ENCODE results near the gene HNRNPUL1.
"Not testable (repeated sequence)": the region's sequence is repeated elsewhere in the genome, so short reads cannot be mapped to it uniquely, and the experiment has no call there.

HNRNPUL1 gene

DNA sequence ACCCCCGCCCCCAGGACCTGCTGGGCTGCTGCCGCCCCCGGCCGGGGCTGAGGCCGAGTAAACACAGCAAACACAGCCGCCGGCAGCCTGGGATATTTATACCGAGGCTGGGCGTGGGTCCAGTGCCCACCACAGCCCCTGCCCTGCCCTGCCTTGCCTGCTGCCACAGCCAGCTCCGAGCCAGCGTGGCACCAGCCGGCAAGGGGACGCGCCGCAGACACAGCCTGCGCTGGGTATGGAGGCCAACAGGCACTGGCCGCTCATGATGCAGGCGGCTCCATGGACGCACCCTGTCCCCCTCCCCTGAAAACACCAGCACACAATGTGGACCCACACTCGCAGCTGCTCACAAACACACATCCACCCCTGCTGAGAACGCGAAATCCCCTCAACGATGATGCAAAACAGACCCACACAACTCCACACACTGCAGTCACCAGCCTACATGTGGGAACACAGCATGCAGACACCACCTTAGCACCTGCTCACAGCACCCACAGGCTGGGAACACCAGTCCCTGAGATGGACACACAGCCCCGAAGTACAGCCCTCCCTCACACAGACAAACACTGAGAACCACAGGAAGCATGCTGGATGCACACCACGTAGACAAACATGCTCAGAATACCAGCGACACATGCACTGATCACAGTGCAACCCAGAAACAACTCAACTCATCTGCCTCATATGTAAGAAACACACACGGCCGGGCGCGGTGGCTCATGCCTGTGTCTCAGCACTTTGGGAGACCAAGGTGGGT, 62.0 kb downstream of the HNRNPUL1 start:
- no peak for DNase-seq (ENCODE audit: low read depth in 2 of 2)

DNA sequence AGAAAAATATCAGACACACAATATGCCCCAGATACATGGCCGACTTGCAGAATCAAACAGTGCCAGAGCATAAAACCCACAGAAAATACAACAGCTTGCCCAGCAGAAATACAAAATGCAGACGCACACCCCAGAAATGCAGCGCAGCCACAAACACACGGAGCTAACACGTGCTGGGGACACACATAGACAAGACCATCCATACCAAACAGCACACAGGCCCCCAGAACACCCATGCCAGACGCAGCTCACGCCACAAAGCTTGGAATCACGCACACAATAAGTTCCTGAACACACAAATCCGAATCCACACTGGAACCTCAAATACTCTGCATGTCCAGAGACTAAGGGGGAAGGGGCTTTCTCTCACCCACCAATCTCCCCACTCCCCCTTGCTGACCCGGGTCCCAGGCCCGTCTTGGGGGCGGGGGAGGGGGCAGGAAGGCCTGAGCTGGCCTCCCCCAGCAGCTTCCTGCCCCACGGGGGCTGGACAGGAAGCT, 63.0 kb downstream of the HNRNPUL1 start:
- no peak for DNase-seq (ENCODE audit: low read depth in 2 of 2)

DNA sequence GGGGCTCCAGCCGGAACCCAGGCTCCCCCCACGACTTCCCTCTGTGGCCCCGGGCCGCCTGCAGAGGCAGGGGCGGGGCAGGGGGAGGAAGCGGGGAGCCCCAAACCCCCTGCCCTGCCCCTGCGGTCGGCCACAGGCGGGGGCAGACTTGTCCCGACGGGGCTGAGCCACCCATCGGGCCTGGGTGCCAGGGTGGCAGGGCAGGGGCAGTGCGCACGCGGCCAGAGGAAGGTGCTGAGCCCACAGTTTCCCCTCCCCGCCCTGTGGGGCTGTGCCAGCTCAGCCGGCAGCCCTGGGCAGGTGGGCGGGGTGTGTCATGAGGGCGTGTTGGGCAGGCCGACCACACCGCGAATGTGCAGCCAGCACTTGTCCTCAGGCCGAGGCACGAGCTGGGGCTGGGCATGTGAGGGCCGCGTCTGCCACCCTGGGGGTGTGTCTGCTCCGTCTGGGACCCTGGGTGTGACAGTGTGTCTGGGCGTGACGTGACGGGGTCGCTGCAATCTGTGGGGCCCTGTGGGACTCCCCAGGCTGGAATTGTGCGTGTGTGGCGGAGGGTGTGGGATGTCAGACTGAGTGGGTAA, 63.5 kb downstream of the HNRNPUL1 start:
- peak; percentile 71 to 81 for DNase-seq (ENCODE audit: low read depth in 2 of 2)

DNA sequence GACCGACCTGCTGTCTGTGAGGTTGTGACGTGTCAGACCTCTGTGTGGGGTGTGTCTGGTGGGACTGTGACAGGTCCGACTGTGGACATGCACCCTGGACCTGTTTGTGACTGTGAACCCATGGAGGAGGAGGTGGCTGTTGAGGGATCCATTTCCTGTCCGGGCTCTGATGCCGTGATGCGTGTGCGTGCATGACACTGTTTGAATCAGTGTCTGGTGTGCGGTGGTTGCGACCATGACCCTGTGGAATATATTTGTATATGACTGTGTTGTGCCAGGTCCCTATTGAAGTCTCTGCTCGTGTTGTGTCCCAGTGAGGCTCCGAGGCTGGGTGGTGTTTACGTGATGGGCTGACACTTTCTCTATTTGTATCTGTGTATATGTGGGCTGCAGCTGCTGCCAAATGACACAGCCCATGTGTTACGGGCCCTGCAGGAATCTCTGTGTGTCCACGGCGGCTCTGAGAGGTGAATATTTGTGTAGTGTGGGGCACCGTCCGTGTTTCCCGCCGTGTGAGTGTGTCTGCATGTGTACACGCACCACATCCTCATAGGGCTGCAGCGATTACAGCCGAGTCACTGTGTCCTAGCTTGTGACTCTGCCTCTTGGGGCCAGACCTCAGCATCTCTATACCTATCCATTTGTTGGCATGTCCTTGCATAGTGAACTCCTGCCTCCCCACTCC, 64.1 kb downstream of the HNRNPUL1 start:
- DNase-seq (ENCODE audit: low read depth in 2 of 2): no peak

DNA sequence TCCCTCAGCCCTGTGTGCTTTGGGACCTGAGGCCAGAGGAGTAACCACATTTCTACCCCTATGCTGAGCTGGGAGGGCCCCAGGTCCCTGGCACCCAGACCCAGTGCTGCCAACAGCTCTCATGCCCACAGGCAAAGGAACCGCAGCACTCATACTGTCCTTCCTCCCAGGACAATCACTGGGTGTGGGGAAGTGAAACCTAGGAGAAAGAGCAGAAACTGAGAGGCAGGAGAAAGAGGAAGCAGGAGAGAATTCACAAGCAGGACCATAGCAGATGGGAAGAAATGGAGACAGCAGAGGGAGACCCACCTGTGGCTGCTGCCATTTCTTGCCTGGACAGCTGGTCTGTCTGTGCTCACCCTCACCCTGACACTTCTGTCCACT, 64.7 kb downstream of the HNRNPUL1 start:
- no peak for DNase-seq (ENCODE audit: low read depth in 2 of 2)

DNA sequence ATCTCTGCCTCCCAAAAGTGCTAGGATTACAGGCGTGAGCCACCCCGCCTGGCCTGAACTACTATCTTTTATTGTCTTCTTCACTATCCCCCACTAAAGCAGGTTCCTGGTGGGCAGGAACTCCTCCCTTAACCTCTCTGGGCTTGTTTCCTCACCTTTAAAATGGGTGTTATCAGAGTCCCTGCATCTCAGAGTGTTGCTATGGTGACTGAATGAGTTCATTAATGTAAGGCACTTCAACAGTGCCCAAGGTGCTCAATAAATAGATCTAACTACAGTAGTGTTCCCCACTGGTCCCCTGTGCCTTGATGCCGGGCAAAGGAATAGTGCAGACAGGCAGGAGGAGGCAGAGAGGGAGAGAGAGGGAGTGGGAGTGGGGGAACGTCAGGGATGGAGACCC, 66.3 kb downstream of the HNRNPUL1 start:
- DNase-seq (ENCODE audit: low read depth in 2 of 2): no peak

DNA sequence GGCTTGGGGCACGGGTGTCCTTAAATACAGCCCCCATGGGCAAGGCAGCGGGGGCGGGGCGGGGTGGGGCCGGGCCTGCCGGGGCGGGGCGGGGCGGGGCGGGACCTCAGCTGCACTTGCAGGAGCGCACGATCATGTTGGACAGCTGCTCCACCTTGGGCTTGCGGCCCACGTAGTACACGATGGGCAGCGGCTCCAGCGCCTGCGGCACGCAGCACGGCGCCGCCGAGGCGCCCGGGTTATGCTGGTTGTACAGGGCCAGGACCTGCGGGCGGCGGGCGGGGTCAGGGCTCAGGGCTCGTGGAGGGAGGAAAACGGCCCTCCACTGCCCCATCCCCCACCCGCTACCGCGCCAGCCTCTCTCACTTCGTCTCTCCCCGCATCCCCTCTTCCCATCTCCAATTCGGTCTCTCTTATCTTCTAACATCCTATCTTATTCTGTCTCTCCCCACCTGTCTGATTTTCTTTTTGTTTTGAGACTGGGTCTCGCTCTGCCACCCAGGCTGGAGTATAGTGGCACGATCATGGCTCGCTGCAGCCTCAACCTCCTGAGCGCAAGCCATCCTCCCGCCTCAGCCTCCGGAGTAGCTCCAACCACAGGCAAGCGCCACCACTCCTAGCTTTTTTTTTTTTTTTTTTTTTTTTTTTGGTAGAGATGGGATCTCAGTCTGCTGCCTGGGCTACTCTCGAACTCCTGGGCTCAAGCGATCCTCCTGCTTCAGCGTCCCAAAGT, 66.9 kb downstream of the HNRNPUL1 start:
- no peak for DNase-seq (ENCODE audit: low read depth in 2 of 2)

DNA sequence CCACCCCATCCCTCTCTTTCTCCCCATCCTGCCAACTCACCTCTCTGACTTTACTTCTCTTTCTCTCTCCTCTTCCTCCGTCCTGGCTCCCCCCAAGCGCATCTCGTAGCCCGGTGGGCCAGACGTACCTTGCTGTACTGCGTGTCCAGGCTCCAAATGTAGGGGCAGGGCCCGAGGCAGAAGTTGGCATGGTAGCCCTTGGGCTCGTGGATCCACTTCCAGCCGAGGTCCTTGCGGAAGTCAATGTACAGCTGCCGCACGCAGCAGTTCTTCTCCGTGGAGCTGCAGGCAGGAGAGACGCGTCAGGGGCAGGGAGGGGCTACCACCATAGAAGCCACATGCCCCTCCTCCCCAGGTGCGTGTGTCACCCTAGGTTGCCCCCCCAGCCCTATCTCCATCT, 67.8 kb downstream of the HNRNPUL1 start:
- DNase-seq (ENCODE audit: low read depth in 2 of 2): no peak

DNA sequence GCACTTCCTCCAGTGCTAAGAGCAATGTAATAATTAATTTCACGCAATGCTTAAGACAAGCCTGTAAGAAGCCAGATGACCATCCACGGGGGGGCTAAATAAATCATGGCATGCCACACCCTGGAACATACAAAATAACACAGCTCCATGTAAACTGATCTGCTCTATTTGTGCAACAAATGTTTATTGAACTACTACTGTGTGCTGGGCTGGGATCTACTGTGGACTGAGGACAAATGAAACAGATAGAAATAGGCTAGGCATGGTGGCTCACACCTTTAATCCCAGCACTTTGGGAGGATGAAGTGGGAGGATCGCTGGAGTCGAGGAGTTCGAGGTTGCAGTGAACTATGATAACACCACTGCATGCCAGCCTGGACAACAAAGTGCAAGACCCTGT, 68.3 kb downstream of the HNRNPUL1 start:
- no peak for DNase-seq (ENCODE audit: low read depth in 2 of 2)

DNA sequence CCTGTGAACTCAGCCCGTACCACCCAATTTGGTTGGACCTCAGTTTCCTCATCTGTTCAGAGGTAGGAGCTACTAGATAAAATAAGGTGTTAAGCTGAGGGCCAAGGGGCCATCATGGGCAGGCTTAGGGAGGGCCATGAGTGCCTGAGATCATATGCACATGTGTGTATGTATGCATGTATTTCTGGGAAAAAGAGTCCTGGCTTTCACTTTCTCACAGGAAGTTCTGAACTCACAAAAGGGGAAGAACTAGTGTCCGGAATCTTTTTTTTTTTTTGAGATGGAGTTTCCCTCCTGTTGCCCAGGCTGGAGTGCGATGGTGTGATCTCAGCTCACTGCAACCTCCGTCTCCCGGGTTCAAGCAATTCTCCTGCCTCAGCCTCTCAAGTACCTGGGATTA, 70.6 kb downstream of the HNRNPUL1 start:
- no peak for DNase-seq (ENCODE audit: low read depth in 2 of 2)

DNA sequence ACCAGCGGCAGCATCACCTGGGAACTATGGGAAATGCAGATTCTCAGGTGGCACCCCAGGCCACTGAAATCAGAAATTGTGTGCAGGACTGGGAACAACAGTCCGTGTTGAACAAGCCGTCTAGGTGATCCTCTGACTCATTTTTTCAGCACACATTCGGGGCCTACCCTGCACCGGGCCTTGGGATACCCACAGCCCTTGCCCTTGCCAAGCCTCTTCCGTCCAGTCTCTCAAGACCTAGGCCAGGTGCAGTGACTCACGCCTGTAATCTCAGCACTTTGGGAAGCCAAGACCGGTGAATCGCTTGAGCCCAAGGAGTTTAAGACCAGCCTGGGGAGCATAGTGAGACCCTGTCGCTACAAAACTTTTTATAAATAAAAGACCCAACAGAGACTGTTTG, 71.3 kb downstream of the HNRNPUL1 start:
- DNase-seq (ENCODE audit: low read depth in 2 of 2): no peak

DNA sequence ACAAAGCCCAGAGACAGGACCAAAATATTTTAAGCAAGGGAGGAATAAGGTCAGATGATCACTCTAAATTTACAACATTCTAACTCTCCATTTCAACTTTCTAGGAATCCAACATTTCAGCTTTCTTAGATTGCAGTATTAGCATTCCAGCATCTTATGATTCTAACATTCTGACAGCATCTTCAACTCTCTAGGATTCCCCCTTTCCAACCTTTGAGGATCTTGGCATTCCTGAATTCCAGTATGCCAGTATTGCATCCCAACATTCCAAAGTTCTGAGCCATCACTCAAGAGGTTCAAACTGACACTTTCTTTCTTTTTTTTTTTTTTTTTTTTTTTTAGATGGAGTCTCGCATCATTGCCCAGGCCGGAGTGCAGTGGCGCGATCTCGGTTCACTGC, 75.8 kb downstream of the HNRNPUL1 start:
- DNase-seq (ENCODE audit: low read depth in 2 of 2): no peak

DNA sequence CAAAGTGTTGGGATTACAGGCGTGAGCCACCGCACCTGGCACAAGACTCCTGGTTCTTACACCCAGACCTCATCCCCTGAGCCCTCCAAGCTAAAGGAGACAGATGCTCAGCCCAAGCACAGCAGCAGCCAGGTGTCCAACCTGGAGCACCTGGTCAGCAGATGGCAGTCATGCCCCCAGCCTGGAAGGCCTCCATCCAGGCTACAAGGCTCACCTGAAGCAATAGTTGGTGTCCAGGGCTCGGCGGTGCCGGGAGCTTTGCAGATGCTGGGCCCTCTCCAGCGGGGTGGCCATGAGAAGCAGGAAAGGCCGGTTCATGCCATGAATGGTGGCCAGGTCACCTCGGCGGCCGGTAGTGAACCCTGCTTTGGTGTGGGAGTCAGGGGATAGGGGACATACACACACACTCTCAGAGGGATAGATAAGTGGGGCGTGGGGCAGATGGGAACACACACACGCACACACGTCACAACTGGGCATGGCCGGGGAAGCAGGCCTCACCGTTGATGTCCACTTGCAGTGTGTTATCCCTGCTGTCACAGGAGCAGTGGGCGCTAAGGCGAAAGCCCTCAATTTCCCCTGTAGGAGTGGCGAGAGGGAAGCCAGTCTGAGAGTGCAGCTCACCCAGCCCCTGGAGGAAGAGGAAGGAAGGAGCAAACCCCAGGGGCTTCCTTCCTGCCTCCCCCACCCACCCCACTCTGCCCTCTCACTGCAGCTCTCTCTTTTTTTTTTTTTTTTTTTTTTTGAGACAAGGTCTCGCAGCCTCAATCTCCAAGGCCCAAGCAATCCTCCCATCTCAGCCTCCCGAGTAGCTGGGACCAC, 77.7 kb downstream of the HNRNPUL1 start:
- DNase-seq (ENCODE audit: low read depth in 2 of 2): no peak

DNA sequence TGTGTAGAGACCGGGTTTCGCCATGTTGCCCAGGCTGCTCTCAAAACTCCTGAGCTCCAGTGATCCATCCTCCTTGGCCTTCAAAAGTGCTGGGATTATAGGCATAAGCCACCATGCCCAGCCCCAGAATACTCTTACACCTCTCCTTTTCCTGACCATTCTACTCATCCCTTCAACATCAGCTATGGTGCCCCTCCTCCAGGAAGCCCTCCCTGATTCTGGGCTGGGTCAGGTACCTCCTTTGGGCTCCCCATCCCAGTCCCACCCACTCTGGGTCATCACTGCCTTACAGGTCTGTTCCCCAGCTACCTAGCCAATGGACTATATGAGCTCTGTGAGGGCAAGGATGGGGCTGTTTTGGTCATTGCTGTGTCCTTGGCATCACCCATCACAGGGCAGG, 80.0 kb downstream of the HNRNPUL1 start:
- DNase-seq (ENCODE audit: low read depth in 2 of 2): no peak

DNA sequence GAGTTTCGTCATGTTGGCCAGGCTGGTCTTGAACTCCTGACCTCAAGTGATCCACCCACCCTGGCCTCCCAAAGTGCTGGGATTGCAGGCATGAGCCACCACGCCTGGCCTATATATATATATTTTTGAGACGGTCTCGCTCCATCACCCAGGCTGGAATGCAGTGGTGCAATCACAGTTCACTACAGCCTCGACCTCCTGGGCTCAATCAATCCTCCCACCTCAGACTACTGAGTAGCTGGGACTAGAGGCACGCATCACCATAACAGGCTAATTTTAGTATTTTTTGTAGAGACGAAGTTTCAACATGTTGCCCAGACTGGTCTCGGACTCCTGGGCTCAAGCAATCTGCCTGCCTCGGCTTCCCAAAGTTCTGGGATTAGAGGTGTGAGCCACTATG, 82.7 kb downstream of the HNRNPUL1 start:
- not testable (repeated sequence) for DNase-seq (ENCODE audit: low read depth in 2 of 2)

DNA sequence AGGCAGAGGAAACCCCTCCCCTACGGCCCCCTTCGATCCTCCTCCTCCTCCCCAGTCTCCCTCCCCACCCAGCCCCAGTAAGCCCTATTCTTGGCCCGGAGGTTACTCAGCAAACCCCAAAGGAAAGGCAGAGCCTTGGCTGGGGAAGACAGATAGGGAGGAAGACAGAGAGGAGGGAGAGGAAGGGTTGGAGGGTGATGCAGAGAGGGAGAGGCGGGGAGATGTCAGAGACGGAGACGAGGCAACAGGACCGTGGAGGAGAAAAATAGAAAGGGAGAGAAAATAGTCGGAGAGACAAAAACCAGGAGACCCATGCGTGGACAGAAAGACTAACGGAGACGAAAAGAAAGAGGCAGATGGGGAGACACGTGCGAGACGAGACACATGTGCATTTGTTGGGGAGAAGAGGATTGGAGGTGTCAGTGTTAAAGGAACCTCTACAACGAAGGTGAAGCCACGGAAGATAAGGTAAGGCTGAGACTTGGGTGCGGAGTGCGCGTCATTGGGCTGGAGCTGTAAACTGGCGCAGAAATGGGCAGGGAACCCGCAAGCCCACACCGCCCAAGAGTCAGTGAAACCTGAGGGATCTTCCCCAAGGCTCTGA, 86.7 kb downstream of the HNRNPUL1 start:
- DNase-seq (ENCODE audit: low read depth in 2 of 2): no peak

DNA sequence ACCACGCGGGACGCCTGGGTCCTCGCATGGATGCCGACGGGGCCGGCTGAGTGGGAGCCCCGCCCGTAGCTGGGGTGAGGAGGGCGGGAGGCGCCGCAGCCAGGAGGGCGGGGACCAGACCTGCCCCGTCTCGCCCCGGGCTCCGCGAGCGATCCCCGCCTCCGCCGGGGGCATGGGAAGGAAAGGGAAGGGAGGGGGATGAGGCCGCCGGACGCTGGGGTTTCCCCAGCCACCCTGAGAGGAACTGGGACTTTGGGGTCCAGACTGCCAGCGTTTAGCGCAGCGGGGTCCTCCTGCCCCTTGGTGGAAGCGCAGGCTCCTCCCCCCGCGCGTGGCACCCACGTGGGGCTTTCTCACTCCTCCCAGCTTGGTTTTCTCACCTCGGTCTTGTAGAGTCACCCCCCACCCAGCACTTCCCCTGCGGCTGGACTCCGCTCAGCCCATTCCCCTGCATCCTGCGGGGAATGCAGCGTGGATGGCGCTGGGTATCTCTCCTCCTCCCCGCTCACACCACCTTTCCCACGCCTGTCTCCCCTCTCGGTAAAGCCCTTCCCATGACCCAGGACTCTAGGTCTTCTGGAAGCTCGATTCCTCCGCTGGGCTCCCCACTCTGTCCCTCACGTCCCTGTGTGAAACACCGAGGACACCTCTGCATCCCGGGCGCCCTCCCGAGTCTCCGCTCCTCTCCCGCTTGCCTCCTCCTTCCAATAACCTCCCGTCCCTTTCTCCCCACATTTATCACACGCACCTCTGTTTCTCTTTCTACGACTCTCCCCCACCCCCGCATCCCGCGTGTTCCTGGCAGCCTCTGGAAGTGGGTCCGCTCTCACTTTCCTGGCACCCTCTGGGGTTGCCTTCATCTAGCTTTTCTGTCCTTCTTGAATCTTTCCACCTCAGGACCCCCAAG, 87.4 kb downstream of the HNRNPUL1 start:
- DNase-seq (ENCODE audit: low read depth in 2 of 2): peak; percentile 68

DNA sequence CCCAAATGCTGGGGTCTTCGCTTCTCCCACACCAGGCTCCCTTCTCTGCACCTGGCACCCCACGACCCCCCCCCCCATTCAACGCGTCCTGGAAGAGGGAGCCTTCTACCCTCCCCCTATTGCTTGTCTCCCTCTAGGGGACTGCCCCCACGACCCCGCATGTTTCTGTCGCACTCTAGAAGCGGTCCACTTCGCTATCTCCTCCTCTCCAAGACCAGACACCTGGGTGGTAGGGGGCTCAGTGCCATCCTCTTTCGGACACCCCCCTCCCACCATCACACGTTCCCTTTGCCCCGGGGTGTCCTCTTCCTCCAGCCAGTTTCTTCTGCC, 88.1 kb downstream of the HNRNPUL1 start:
- no peak for DNase-seq (ENCODE audit: low read depth in 2 of 2)

DNA sequence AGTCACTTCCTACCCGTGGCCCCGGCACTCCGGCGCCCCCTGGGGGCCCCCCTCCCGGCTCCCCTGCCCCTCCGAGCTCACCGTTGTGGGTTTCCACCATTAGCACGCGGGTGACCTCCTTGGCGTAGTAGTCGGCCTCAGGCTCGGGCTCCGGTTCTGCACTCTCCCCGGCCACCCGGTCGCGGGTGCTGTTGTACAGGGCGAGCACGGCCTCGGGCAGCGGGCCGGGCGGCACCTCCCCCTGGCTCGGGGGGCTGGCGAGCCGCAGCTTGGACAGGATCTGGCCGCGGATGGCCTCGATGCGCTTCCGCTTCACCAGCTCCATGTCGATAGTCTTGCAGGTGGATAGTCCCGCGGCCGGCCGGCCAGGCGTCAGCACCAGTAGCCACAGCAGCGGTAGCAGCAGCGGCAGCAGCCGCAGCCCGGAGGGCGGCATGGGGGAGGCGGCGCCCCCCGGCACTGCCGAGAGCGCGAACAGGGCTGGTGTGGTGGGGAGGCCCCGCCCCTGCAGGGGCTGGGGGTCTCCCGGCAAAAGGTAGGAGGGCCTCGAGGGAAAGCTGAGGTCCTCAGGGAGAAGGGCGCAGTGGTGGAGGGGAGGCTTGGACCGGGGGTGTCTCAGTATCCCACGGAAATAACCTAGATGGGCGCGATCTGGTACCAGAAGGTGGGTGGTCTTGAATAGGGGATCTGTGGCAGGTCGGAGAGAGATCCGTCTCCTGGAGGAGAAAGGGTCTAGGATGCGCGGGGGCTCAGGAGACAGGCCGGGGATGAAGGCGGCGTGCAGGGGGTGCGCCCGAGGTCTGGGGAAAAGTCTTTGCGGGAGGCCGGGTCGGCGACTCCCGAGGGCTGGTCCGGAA, 88.7 kb downstream of the HNRNPUL1 start:
- peak; percentile 53 to 68 for DNase-seq (ENCODE audit: low read depth in 2 of 2)

All from activated CD4-positive, alpha-beta T cell treated with anti-CD3 and anti-CD28 coated beads for 24 hours (primary cell).